GM18517 (cell line): Measurements from ENCODE around the gene ZAR1L.
"Not testable (repeated sequence)": the region's sequence is repeated elsewhere in the genome, so short reads cannot be mapped to it uniquely, and the experiment has no call there.

Experiments
- ATAC-seq: cut with Tn5 transposase; IDR thresholded peaks from one replicate; pipeline ENCODE4 v1.9.1; 2021; ENCODE audit warnings: mild to moderate bottlenecking, moderate library complexity; ENCODE audit not compliant: unreplicated experiment

ZAR1L gene

GRCh38 chr13:32315238-32316027 is at the start of gene ZAR1L, which contains the start of gene BRCA2:
ZAR1L (minus strand) TSS chr13:32315363; CDS start chr13:32311925, 3,438 bp downstream.
BRCA2 (plus strand) TSS chr13:32315508; CDS start chr13:32316461, 953 bp downstream.
- peak; percentile 87 for ATAC-seq

DNA sequence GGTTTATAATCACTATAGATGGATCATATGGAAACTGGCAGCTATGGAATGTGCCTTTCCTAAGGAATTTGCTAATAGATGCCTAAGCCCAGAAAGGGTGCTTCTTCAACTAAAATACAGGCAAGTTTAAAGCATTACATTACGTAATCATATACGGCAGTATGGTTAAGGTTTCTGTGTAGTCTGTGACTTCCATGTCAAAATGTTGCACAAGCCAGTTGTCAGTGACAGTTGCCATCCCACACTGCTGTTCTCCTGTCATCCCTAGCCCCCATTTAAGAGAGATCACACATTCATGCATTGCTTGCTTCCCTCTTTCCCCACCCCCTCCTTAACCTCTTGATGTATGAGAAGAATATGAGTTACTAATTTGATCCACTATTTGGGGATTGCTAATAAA is 47.4 kb upstream of the ZAR1L start:
- ATAC-seq, result no peak

DNA sequence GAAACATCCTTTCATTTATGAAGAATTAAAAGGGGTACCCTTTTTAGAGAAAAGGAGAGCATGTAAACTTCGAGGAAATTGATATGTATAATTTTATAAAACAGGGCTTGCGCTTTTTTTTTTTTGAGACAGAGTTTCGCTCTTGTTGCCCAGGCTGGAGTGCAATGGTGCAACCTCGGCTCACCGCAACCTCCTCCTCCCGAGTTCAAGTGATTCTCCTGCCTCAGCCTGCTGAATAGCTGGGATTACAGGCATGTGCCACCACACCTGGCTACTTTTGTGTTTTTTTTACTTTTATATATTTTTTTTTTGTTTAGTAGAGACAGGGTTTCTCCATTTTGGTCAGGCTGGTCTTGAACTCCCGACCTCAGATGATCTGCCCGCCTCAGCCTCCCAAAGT is 40.8 kb upstream of the ZAR1L start:
- ATAC-seq, result not testable (repeated sequence)

DNA sequence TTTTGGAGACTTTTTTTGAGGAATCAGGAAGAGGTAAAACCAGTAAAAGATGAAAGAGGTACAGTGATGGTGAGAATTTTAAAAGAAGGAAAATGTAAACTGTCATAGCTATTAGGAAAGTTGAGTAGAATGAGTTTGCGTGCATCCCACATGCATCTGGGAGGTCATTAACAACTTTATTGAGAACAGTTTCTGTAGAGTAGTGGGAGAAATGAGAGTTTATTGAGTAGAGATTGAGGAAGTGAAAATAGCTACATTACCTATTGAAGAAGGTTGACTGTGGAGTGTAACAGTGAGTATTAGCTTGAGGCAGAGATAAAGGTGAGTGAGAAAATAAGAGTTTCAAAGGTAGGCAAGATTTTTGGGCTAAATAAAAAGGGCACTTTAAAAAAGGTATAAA is 38.9 kb upstream of the ZAR1L start:
- ATAC-seq, result no peak

GRCh38 chr13:32350839-32351441 is 35.8 kb upstream of the ZAR1L start:
- ATAC-seq, result not testable (repeated sequence)

DNA sequence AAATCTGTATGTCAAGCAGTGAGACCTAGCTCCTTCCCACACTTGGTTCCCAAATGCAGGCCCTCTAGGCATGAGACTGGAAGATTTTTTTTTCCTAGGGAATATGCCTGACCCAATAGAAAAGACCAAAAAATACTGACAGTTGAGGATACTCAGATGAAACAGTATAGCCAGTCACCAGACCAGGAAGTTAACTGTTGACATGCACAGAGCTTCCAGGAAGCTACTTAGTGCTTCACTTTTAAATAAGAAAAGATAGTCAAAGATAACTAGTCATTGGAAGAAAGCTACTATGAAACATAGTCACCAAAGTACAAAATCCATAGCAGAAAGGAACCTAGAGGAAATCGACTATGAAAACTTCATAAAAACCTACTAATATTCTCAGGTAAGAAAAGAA is 32.5 kb upstream of the ZAR1L start:
- ATAC-seq, result no peak

DNA sequence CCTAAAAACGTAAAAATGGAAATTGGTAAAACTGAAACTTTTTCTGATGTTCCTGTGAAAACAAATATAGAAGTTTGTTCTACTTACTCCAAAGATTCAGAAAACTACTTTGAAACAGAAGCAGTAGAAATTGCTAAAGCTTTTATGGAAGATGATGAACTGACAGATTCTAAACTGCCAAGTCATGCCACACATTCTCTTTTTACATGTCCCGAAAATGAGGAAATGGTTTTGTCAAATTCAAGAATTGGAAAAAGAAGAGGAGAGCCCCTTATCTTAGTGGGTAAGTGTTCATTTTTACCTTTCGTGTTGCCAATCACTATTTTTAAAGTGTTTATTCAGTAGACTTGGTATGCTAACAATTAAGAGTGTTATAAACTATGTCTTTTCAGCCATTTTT is 25.8 kb upstream of the ZAR1L start:
- ATAC-seq, result no peak

DNA sequence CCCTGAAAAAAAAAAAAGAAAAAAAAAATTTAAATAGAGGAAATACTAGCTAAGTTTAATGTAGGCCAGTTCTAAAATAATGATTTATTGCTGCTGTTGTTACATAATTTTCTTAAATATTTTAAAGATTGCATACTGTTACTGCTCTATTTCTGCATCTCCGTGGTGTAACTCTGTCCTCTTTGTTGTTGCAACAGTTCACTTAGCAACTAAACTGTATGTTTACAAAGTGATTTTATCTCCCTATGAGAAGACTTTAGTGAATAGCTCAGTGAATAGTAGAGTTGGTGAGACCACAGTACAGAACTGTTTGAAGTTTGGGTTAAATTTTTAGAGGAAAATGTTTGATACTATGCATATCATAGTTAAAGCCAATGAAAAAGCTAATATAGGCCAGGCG is 19.5 kb upstream of the ZAR1L start:
- ATAC-seq, result no peak

- ATAC-seq, result no peak
These were observed 15.3 kb upstream of the ZAR1L start for GRCh38 chr13:32330441-32330840.

DNA sequence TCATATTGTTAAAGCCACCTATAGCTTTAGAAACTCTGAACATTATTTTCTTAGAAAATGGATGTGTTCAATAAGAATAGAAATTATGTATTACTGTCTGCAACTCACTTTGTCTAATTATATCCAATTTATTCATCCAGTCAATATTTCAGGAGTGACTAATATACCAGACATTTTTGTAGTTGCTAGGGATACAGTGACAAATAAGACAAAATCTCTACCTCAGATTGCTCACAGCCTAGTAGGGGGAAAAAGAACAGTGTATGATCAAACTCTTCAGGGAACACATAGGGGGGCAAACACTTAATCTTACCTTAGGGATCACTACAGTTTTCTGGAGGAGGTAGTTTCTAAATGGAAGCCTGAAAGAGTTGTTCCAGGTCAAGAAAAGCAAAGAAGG is 8.7 kb upstream of the ZAR1L start:
- no peak for ATAC-seq

- no peak for ATAC-seq
These were observed 5.4 kb upstream of the ZAR1L start for GRCh38 chr13:32320528-32320927.

DNA sequence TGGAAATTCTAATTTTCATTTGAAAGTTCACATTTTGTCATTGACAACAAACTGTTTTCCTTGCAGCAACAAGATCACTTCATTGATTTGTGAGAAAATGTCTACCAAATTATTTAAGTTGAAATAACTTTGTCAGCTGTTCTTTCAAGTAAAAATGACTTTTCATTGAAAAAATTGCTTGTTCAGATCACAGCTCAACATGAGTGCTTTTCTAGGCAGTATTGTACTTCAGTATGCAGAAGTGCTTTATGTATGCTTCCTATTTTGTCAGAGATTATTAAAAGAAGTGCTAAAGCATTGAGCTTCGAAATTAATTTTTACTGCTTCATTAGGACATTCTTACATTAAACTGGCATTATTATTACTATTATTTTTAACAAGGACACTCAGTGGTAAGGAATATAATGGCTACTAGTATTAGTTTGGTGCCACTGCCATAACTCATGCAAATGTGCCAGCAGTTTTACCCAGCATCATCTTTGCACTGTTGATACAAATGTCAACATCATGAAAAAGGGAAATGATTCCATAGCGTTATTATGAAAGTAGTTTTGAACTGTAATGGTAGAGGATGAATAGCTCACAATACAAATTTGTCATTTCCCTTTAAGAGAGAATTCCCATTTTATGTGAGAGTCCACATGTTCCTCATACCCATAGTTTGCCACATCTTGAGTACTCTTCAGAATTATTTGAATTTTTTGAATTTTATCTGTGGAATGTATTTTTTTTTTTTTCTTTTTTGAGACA is 2.7 kb upstream of the ZAR1L start:
- no peak for ATAC-seq

DNA sequence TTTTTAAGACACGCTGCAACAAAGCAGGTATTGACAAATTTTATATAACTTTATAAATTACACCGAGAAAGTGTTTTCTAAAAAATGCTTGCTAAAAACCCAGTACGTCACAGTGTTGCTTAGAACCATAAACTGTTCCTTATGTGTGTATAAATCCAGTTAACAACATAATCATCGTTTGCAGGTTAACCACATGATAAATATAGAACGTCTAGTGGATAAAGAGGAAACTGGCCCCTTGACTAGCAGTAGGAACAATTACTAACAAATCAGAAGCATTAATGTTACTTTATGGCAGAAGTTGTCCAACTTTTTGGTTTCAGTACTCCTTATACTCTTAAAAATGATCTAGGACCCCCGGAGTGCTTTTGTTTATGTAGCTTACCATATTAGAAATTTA is 1.3 kb upstream of the ZAR1L start:
- ATAC-seq, result no peak

- peak; percentile 65 for ATAC-seq
These were observed 821 bp upstream of the ZAR1L start for GRCh38 chr13:32316028-32316339.

DNA sequence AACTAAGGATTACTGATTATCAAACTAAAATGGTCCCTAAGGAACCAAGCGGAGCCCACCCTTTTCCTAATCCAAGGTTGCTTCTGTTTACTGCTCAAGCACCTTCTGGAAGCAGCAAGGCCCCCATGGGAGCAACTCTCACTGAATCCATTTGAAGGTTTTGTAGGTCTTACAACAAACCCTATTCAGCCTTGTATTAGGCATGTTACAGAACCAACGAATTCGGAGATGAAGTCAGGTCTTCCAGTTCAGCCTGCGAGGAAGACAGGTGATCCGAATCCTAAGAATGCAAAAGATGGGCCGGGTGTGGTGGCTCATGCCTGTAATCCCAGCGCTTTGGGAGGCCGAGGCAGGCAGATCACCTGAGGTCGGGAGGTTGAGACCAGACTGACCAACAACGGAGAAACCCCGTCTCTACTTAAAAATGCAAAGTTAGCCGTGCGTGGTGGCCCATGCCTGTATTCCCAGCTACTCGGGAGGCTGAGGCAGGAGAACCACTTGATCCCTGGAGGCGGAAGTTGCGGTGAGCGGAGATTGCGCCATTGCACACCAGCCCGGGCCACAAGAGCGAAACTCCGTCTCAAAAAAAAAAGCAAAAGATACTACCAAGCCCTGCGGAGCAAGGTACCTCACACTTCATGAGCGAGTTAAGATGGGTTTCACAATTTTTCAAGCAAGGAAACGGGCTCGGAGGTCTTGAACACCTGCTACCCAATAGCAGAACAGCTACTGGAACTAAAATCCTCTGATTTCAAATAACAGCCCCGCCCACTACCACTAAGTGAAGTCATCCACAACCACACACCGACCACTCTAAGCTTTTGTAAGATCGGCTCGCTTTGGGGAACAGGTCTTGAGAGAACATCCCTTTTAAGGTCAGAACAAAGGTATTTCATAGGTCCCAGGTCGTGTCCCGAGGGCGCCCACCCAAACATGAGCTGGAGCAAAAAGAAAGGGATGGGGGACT is 609 bp downstream of the ZAR1L start:
- ATAC-seq, result peak; percentile 20

DNA sequence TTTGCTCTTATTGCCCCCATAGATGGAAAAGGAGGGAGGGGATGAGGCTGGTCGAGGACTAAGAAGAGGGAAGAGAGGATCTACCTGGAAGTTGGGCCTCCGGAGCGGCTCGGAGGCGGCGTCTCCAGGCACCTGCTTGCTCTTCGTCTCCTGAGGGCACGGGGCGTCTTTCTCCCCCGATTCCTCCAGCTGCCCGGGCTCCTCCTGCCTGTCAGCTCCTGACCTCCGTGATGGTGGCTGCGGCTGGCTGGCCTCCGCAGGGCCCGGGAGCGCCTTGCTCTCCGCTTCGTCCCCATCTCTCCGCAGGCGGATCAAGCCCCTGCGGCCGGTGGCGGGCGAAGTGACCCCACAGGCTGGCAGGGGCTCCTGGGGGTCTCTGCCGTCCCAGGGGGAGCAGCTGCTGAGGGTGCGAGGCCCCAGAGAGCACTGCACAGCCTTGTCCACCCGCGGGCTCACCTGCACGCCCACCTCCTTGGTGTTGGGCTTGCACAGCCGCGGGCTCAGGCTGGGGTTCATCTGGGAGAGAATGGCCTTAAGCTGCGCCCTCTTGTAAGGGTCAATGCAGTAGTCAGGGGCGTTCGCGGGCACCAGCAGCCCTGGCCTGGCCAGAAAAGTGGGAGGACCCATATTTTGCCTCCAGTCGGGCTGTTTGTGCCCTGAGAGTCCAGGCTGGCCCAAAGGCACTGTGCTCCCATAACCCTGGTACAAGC is 3.8 kb downstream of the ZAR1L start:
- no peak for ATAC-seq

GRCh38 chr13:32310134-32310706 is 4.9 kb downstream of the ZAR1L start:
- ATAC-seq, result peak; percentile 68

GRCh38 chr13:32309312-32310133 is 5.6 kb downstream of the ZAR1L start:
- ATAC-seq, result peak; percentile 21

DNA sequence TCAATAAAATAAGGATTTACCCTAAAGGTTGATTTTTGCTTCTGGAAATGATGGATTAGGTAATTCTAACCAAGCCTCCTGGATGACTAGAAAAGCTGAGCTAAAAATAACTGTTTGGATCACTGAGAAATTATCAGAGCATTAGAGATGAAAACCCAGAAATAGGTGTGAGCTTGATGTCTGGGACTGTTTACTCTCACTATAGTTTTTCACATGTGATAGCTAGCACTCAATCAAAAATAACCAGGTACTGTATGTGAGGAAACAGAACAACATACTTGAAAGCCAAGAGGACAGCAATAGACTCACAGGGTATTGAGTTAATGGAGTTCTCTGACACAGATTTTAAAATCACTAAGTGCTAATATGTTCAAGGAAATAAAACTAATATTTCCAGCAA is 9.5 kb downstream of the ZAR1L start:
- no peak for ATAC-seq
